H9 (cell line): ENCODE data around the gene CPT1A. TPM values are rescaled to one million over a fixed set of nuclear protein-coding genes. Genes with fewer than 3 reads are reported as not detected.

Experiments used
- DNase-seq: peaks from one replicate; pipeline ENCODE4 v3.0.0-alpha.2; 2017
- H2AFZ ChIP-seq: one replicate; pipeline ENCODE4 v1.6.1; 2013; ENCODE audit warnings: mild to moderate bottlenecking, low read length, control low read depth, moderate library complexity
- H2AK5ac ChIP-seq: 2 replicates; pipeline ENCODE4 v1.6.1; 2013; ENCODE audit warnings: low read length, control low read depth, mixed read lengths; ENCODE audit not compliant: insufficient read length
- H2BK120ac ChIP-seq: one replicate; pipeline ENCODE4 v1.6.1; 2013; ENCODE audit warnings: low read depth, mild to moderate bottlenecking, low read length, control low read depth, inconsistent platforms; ENCODE audit not compliant: poor library complexity, severe bottlenecking
- H2BK12ac ChIP-seq: 2 replicates; pipeline ENCODE4 v1.6.1; 2013; ENCODE audit warnings: low read length, control low read depth, mixed read lengths, low read depth; ENCODE audit not compliant: insufficient read length
- H2BK15ac ChIP-seq: 2 replicates; pipeline ENCODE4 v1.6.1; 2013; ENCODE audit warnings: low read depth, low read length, control low read depth
- H2BK20ac ChIP-seq: one replicate; pipeline ENCODE4 v1.6.1; 2013; ENCODE audit warnings: low read depth, mild to moderate bottlenecking, low read length, control low read depth, inconsistent platforms; ENCODE audit not compliant: poor library complexity, severe bottlenecking
- H2BK5ac ChIP-seq: 2 replicates; pipeline ENCODE4 v1.6.1; 2013; ENCODE audit warnings: low read length, control low read depth, mixed read lengths; ENCODE audit not compliant: insufficient read length
- H3K14ac ChIP-seq: 2 replicates; pipeline ENCODE4 v1.6.1; 2013; ENCODE audit warnings: low read length, control low read depth; ENCODE audit not compliant: insufficient read depth
- H3K18ac ChIP-seq: 2 replicates; pipeline ENCODE4 v1.6.1; 2013; ENCODE audit warnings: low read depth, mild to moderate bottlenecking, mixed read lengths, low read length, control low read depth; ENCODE audit not compliant: insufficient read length
- H3K23ac ChIP-seq: 2 replicates; pipeline ENCODE4 v1.6.1; 2013; ENCODE audit warnings: low read length, control low read depth, mixed read lengths, low read depth; ENCODE audit not compliant: insufficient read length
- H3K23me2 ChIP-seq: 2 replicates; pipeline ENCODE4 v1.6.1; 2013; ENCODE audit warnings: low read depth, mild to moderate bottlenecking, mixed read lengths, low read length, control low read depth; ENCODE audit not compliant: insufficient read length, poor library complexity, severe bottlenecking
- H3K27ac ChIP-seq: 2 replicates; pipeline ENCODE4 v1.5.1; 2013; ENCODE audit warnings: low read length, control low read depth, mixed read lengths, low read depth; ENCODE audit not compliant: insufficient read length
- H3K27me3 ChIP-seq: 2 replicates; pipeline ENCODE4 v1.6.1; 2013; ENCODE audit warnings: low read length, control low read depth, inconsistent platforms; ENCODE audit not compliant: insufficient read depth
- H3K4ac ChIP-seq: 2 replicates; pipeline ENCODE4 v1.6.1; 2013; ENCODE audit warnings: low read depth, mild to moderate bottlenecking, control low read depth, inconsistent platforms, low read length, moderate library complexity
- H3K4me1 ChIP-seq: 2 replicates; pipeline ENCODE4 v1.6.1; 2013; ENCODE audit warnings: low read length, control low read depth, inconsistent platforms; ENCODE audit not compliant: insufficient read depth
- H3K4me2 ChIP-seq: 2 replicates; pipeline ENCODE4 v1.6.1; 2013; ENCODE audit warnings: low read length, control low read depth, mixed read lengths; ENCODE audit not compliant: insufficient read length, insufficient read depth
- H3K56ac ChIP-seq: 2 replicates; pipeline ENCODE4 v1.6.1; 2013; ENCODE audit warnings: low read depth, mild to moderate bottlenecking, mixed read lengths, low read length, control low read depth; ENCODE audit not compliant: insufficient read length
- H3K79me1 ChIP-seq: 2 replicates; pipeline ENCODE4 v1.6.1; 2013; ENCODE audit warnings: low read depth, mild to moderate bottlenecking, moderate library complexity, low read length, control low read depth, inconsistent platforms; ENCODE audit not compliant: insufficient read depth, poor library complexity, severe bottlenecking
- H3K79me2 ChIP-seq: 2 replicates; pipeline ENCODE4 v1.6.1; 2013; ENCODE audit warnings: low read length, control low read depth, inconsistent platforms; ENCODE audit not compliant: insufficient read depth
- H3K9ac ChIP-seq: 2 replicates; pipeline ENCODE4 v1.6.1; 2013; ENCODE audit warnings: low read length, control low read depth, mixed read lengths; ENCODE audit not compliant: insufficient read length; ENCODE audit errors: extremely low read depth
- H3K9me3 ChIP-seq: one replicate; pipeline ENCODE4 v1.6.1; 2013; ENCODE audit warnings: low read depth, low read length, inconsistent platforms; ENCODE audit not compliant: control insufficient read depth
- H3T11ph ChIP-seq: one replicate; pipeline ENCODE4 v1.6.1; 2013; ENCODE audit warnings: mild to moderate bottlenecking, low read length, control low read depth, inconsistent platforms
- H4K20me1 ChIP-seq: one replicate; pipeline ENCODE4 v1.6.1; 2013; ENCODE audit not compliant: control insufficient read depth, insufficient read length, insufficient read depth
- H4K5ac ChIP-seq: 2 replicates; pipeline ENCODE4 v1.6.1; 2013; ENCODE audit warnings: low read depth, mild to moderate bottlenecking, mixed read lengths, low read length, control low read depth; ENCODE audit not compliant: insufficient read length
- H4K8ac ChIP-seq: replicated peaks from 2 replicates; pipeline ENCODE4 v1.6.1; 2013; ENCODE audit warnings: low read length, control low read depth, mixed read lengths, low read depth; ENCODE audit not compliant: insufficient read length
- H4K91ac ChIP-seq: 2 replicates; pipeline ENCODE4 v1.6.1; 2013; ENCODE audit warnings: low read depth, mild to moderate bottlenecking, moderate library complexity, mixed read lengths, low read length, control low read depth; ENCODE audit not compliant: insufficient read length
- H3K27ac Mint-ChIP-seq, 3 experiments: 2 replicates in 2 of 3; 3 replicates in 1 of 3; pipeline ENCODE4 v1.8.0; 2020 to 2021; ENCODE audit warnings: mixed read lengths in 3 of 3, mild to moderate bottlenecking in 1 of 3, moderate library complexity in 1 of 3
- H3K27me3 Mint-ChIP-seq: 2 replicates; pipeline ENCODE4 v1.8.0; 2021; ENCODE audit warnings: low read depth, mild to moderate bottlenecking, moderate library complexity, mixed read lengths
- H3K36me3 Mint-ChIP-seq, 3 experiments: 2 replicates in 2 of 3; 3 replicates in 1 of 3; pipeline ENCODE4 v1.8.0; 2020 to 2021; ENCODE audit warnings: low read depth in 3 of 3, mixed read lengths in 3 of 3; ENCODE audit not compliant: insufficient read depth in 1 of 3
- H3K4me1 Mint-ChIP-seq, 2 experiments: 2 replicates each; pipeline ENCODE4 v1.8.0; 2020; ENCODE audit warnings: mixed read lengths in 2 of 2
- H3K4me3 Mint-ChIP-seq, 2 experiments: 2 replicates in 1 of 2; 3 replicates in 1 of 2; pipeline ENCODE4 v1.8.0; 2020 to 2021; ENCODE audit warnings: mild to moderate bottlenecking in 2 of 2, mixed read lengths in 2 of 2, moderate library complexity in 1 of 2
- H3K9me3 Mint-ChIP-seq, 2 experiments: 2 replicates in 1 of 2; 3 replicates in 1 of 2; pipeline ENCODE4 v1.8.0; 2020; ENCODE audit warnings: mild to moderate bottlenecking in 2 of 2, mixed read lengths in 2 of 2, moderate library complexity in 1 of 2
- CTCF ChIP-seq: fragments of 200-600 bp; sonication (generic); conservative IDR thresholded peaks from 3 replicates; pipeline ENCODE4 v1.8.0; 2021; ENCODE audit warnings: antibody characterized with exemption, mild to moderate bottlenecking
- WGBS: extraction: QIAGEN DNeasy Blood & Tissue Kit; methylation state at CpG from one replicate; pipeline ENCODE4 v1.1.7; 2013; ENCODE audit warnings: missing lambda C conversion rate, low lambda C conversion rate, mixed read lengths; ENCODE audit not compliant: insufficient read length; ENCODE audit errors: extremely low coverage; 5-methylcytosine and 5-hydroxymethylcytosine counted together
- total RNA-seq: library from RNA; stranded (reverse); gene quantifications from 2 replicates; pipeline ENCODE4 v1.2.1, GENCODE V29; 2021

Gene CPT1A
- total RNA-seq, 1 experiment from 2014 or later: 7.5 TPM

DNA sequence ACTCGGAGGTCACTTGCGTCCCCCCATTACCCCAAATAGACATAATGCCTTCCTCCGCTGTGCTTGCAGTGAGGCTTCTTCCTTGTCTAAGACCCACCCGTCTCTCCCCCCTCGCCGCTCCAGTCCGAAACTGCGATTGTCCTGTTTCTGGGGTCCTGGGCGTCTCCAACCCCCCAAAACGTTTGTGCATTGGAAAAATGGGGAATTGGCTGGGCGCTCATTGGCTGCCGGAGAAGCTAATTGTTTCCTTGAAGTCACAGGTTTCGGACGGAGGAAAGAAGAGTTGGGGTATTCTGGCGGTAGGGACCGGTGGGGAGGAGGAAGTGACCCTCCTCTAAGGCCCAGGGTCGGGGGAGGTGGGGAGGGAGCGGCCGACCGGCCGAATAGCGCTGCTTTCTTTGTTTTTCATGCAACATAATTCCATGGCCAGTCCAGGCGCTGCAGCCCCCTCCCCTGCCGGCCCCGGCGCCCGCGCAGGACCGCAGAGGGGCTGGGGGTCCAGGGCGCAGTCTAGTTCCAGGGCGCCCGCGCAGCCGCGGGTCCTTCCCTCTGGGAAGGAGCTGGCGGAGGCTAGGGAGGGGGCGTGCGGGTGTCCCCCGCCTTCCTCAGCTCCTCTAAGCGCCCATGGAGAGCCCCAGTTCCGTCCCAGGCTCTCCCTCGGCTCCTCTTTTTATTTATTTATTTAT is 12.7 kb upstream of the CPT1A start:
- H3K27ac Mint-ChIP-seq: no peak overlapping the region
- no peak overlapping the region for H4K91ac ChIP-seq
- peak overlapping the region; percentile 67 for H3K4me2 ChIP-seq
- no peak overlapping the region for H3K18ac ChIP-seq
- no peak overlapping the region for H2BK20ac ChIP-seq
- no peak overlapping the region for H2BK5ac ChIP-seq
- H3K23me2 ChIP-seq: peaks cover 6% of the 10 kb centered on the region
- H3K27me3 ChIP-seq: peaks cover 6% of the 10 kb centered on the region; the same call in 1 of the 2 replicates
- no peaks in the 10 kb centered on the region for H3K79me1 ChIP-seq
- DNase-seq: no peak
- H3K14ac ChIP-seq: no peak overlapping the region
- no peak overlapping the region for H3K9ac ChIP-seq
- H3K27ac ChIP-seq: no peak overlapping the region
- H3K79me2 ChIP-seq: no peaks in the 10 kb centered on the region
- H4K20me1 ChIP-seq: no peaks in the 10 kb centered on the region
- H3K4ac ChIP-seq: no peak overlapping the region
- no CpG with 5 or more reads among the region's 42 CpGs for WGBS
- H3K36me3 Mint-ChIP-seq: no peaks in the 10 kb centered on the region
- H3K9me3 Mint-ChIP-seq: no peaks in the 10 kb centered on the region
- H2AFZ ChIP-seq: no peak overlapping the region
- no peaks in the 10 kb centered on the region for H3K9me3 ChIP-seq
- peak overlapping the region; percentile 61 to 83 for H3K4me3 Mint-ChIP-seq
- no peak for TF ChIP-seq CTCF
- no peak overlapping the region for H3K23ac ChIP-seq
- H2BK12ac ChIP-seq: no peak overlapping the region
- H2BK15ac ChIP-seq: no peak overlapping the region
- peaks cover 57% of the 10 kb centered on the region for H3K27me3 Mint-ChIP-seq
- no peak overlapping the region for H3K56ac ChIP-seq
- no peaks in the 10 kb centered on the region for H3K4me1 ChIP-seq
- H3T11ph ChIP-seq: no peak overlapping the region
- no peak overlapping the region for H2AK5ac ChIP-seq
- H2BK120ac ChIP-seq: no peak overlapping the region
- peaks cover 5% of the 10 kb centered on the region in 2 experiments; a peak in 2 of 4 replicates for H3K4me1 Mint-ChIP-seq
- H4K8ac ChIP-seq: no peak overlapping the region
- no peak overlapping the region for H4K5ac ChIP-seq
